CD4-positive, alpha-beta T cell treated with Interleukin-15 for 4 hours (primary cell): ENCODE measurements around the gene VAPA.
"Not testable (repeated sequence)": the region's sequence is repeated elsewhere in the genome, so short reads cannot be mapped to it uniquely, and the experiment has no call there.

Experiments used
- DNase-seq: peaks from one replicate; pipeline ENCODE4 v3.0.0-alpha.2; 2020; ENCODE audit warnings: low spot score

Gene VAPA

GRCh38 chr18:9886005-9886348 lies 27.8 kb upstream of the VAPA start:
- DNase-seq = no peak

DNA sequence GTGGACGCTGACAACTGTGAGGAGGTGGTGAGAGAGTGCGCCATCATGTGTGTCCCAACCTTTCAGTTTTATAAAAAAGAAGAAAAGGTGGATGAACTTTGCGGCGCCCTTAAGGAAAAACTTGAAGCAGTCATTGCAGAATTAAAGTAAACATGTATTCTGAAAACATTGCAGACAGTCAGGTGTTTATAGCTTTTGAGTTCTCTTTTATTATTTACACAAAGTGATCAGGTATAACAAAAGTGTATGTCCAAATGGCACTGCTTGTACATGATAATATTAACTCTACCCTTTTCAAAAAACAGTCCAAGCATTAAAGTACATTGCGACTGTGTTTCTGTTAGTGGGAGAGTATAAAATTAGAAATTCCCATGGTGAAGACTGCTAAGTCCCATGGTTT lies 25.8 kb upstream of the VAPA start:
- DNase-seq = no peak

DNA sequence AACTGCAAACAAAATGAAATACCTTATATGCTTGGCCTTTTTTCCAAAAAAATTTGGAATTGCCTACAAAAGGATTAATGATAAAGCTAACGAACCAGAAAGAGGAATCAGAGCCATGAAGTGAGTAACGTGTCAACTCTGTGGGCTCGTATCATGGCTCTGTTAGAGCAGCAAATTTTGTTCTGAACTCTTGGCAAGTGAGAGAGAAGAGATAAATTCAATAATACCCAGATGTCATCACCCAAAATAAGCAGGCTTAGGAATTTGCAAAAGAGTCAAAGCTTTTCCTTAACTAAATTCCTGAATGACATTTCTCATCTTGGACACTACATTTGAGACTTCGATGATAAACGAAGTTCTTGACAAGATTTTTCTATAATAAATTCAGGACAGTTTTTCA lies 23.6 kb upstream of the VAPA start:
- DNase-seq = no peak

DNA sequence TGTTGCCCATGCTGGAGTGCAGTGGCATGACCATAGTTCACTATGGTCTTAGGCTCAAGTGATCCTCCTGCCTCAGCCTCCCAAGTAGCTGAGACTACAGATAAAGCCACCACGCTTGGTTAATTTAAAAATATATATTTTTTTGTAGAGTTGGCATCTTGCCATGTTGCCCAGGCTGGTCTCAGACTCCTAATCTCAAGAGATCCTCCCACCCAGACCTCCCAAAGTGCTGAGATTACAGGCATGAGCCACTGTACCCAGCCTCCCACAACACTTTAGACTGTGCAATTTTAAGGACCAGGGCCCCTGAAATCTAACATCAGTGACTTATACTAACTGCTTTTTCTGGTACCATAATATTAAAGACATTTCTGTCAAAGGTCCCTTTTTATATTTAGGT lies 22.9 kb upstream of the VAPA start:
- DNase-seq = no peak

GRCh38 chr18:9891515-9891914 lies 22.3 kb upstream of the VAPA start:
- DNase-seq = not testable (repeated sequence)

- DNase-seq = no peak
Observed at GRCh38 chr18:9894454-9895068, 19.3 kb upstream of the VAPA start.

DNA sequence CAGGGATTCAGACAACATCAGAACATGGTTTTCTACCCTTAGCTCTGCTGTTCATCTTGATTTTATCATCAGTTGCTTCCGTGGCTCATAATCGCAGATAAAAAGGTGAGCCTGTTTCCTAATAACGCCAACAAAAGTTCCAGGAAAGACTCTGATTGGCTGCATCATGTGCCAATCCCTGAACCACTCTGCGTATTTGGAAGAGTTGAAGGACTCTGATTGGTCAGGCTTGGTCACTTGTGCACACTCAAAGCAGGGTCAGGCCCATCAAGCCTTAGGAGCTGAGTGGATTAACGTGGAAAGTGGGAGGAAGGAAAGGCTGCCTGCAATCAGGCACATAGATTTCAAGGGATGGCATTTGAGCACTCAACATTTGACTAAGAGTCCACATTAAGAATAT lies 16.7 kb upstream of the VAPA start:
- DNase-seq = no peak

DNA sequence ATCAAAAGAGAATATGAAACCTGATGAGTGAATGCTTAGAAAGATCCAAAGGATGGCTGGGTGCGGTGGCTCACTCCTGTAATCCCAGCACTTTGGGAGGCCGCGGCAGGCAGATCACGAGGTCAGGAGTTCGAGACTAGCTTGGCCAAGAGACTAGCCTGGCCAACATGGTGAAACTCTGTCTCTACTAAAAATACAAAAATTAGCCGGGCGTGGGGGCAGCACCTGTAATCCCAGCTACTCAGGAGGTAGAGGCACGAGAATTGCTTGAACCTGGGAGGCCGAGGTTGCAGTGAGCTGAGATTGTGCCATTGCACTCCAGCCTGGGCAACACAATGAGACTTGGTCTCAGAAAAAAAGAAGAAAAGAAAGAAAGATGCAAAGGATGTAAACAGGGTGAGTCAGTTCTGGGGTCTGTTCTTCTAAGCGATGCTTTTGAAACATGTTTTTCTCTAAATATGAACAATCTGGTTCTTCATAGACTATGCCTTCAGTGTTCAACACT lies 16.0 kb upstream of the VAPA start:
- DNase-seq = not testable (repeated sequence)

DNA sequence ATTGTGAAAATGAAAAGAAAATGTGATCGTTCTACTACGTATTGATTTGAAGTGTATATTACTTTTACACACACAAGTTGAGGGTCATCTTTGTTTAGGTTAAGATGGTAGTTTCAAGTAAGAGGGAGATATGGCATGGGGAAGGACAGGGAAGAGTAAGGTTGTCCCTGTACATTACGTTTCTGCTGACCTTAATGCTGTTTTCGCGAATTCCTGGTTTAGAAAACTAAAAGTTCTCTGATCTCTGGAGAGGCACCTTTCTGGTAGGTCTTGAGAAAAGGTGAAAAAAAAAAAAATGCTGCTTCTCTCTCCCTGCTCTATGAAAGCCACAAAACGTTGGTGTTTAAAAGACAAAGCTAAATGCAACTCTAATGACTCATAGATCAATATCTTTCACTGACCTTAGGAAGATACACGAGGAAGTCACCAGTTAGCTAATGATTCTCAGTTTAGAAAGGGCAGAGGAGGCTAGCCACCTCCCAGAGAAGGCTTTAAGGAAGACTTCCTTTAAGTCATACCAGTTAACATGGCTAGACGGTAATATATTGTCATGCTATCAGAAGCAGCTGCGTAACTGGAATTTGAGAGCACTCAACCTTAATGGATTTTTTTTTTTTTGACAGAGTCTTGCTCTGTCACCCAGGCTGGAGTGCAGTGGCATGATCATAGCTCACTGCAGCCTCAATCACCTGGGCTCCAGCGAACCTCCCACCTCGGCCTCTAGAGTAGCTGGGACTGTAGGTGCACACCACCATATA lies 14.8 kb upstream of the VAPA start:
- no peak for DNase-seq

DNA sequence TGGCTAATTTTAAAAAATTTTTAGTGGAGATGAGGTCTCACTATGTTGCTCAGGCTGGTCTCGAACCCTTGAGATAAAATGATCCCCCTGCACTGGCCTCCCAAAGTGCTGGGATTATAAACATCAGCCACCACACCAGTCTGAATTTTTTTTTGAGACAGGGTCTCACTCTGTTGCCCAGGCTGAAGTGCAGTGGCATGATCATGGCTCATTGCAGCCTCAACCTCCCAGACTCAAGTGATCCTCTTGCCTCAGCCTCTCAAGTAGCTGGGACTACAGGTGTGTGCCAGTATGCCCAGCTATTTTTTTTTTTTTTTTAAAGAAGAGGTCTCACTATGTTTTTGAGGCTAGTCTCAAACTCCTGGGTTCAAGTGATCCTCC lies 14.3 kb upstream of the VAPA start:
- DNase-seq = not testable (repeated sequence)

- no peak for DNase-seq
Observed at GRCh38 chr18:9900699-9901098, 13.1 kb upstream of the VAPA start.

DNA sequence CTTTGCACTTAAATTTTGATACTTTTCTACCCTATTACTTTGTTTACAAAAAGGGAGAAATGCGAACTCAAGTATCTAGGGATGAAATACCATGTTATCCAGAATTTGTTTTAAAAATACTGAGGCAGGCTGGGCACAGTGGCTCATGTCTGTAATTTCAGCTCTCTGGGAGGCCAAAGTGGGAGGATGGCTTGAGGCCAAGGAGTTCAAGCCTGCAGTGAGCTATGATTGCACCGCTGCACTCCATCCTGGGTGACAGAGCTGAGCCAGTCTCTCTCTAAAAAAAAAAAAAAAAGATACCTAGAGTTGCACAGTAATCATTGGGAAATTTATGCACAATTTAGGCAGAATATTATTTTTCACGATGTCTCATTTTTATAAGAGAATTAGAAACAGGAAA lies 12.4 kb upstream of the VAPA start:
- DNase-seq = no peak

- not testable (repeated sequence) for DNase-seq
Observed at GRCh38 chr18:9902264-9902663, 11.6 kb upstream of the VAPA start.

DNA sequence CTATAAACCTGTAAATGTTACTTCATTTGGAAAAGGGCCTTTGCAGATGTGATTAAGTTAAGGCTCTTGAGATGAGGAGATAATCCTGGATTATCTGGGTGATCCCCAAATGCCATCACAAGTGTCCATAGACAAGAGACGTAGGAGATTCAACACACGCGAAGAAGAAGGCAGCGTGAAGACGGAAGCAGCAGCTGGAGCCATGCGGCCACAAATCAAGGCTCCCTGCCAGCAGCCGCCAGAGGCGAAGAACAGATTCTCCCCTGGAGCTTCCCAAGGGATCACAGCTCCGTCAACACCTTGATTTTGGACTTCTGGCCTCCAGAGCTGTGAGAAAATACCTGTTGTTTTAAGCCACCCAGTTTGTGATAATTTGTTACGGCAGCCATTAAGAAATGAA lies 11.0 kb upstream of the VAPA start:
- DNase-seq = no peak

GRCh38 chr18:9905401-9905922 lies 8.4 kb upstream of the VAPA start:
- no peak for DNase-seq

- DNase-seq = no peak
Observed at GRCh38 chr18:9906481-9906880, 7.3 kb upstream of the VAPA start.

- no peak for DNase-seq
Observed at GRCh38 chr18:9907867-9908266, 5.9 kb upstream of the VAPA start.

DNA sequence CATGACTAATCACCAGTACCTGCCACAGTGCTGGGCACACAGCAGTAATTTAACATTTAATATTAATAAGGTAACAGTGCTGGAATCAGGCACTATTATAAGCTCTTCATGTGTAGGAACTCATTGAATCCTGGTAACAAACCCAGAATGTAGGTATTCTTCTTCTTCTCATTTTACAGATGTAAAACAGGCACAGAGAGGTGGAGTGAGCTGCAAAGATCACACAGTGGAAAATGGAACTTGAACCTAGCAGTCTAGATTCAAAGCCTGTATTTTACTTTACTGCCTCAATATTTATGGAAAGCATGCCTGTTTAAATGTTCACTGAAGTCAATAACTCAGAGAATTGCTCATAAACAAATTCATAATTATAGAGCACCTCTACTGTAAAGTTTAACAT lies 3.7 kb upstream of the VAPA start:
- DNase-seq = no peak

GRCh38 chr18:9910661-9911060 lies 3.2 kb upstream of the VAPA start:
- no peak for DNase-seq

- no peak for DNase-seq
Observed at GRCh38 chr18:9911226-9911625, 2.6 kb upstream of the VAPA start.

GRCh38 chr18:9912285-9912684 lies 1.5 kb upstream of the VAPA start:
- DNase-seq = not testable (repeated sequence)

- DNase-seq = no peak
Observed at GRCh38 chr18:9913151-9913525, 678 bp upstream of the VAPA start.

GRCh38 chr18:9914334-9914583 lies 443 bp downstream of the VAPA start:
- DNase-seq = no peak
